Neural cell (in vitro differentiated cells): ENCODE measurements around the gene MXRA8. TPM values are rescaled to one million over a fixed set of nuclear protein-coding genes. Genes with fewer than 3 reads are reported as not detected.

ENCODE experiments used
- H2AFZ ChIP-seq: fragments of 200-600, 300-800 bp; sonication (generic), shearing (Covaris generic); 2 replicates; pipeline ENCODE4 v1.6.0; 2014; ENCODE audit warnings: low read depth, mild to moderate bottlenecking, antibody characterized with exemption, low read length, moderate library complexity
- H3F3A ChIP-seq: fragments of 200-600 bp; shearing (Covaris generic); 2 replicates; pipeline ENCODE4 v1.6.1; 2016; ENCODE audit warnings: mild to moderate bottlenecking, moderate library complexity, mixed read lengths, antibody characterized with exemption, low read length; ENCODE audit not compliant: insufficient read depth, poor library complexity, severe bottlenecking
- H3K27ac ChIP-seq: fragments of 200-600, 300-800 bp; sonication (generic), shearing (Covaris generic); 2 replicates; pipeline ENCODE4 v1.5.1; 2014; ENCODE audit warnings: mild to moderate bottlenecking, low read length, moderate library complexity
- H3K27me3 ChIP-seq: fragments of 300-800, 200-600 bp; sonication (generic), shearing (Covaris generic); 2 replicates; pipeline ENCODE4 v1.6.0; 2014; ENCODE audit warnings: mild to moderate bottlenecking, low read depth, low read length, moderate library complexity; ENCODE audit not compliant: insufficient read depth
- H3K36me3 ChIP-seq: fragments of 300-800, 200-600 bp; sonication (generic), shearing (Covaris generic); 2 replicates; pipeline ENCODE4 v1.5.1; 2014; ENCODE audit warnings: mild to moderate bottlenecking, antibody characterized with exemption, low read length, moderate library complexity; ENCODE audit not compliant: insufficient read depth
- H3K4me2 ChIP-seq: fragments of 300-800, 200-600 bp; sonication (generic), shearing (Covaris generic); 2 replicates; pipeline ENCODE4 v1.6.0; 2014; ENCODE audit warnings: mild to moderate bottlenecking, low read length
- H3K4me3 ChIP-seq: fragments of 300-800, 200-600 bp; sonication (generic), shearing (Covaris generic); 2 replicates; pipeline ENCODE4 v1.5.1; 2014; ENCODE audit warnings: mild to moderate bottlenecking, low read length, moderate library complexity
- H3K79me2 ChIP-seq: fragments of 200-600 bp; shearing (Covaris generic); replicated peaks from 2 replicates; pipeline ENCODE4 v1.6.0; 2014; ENCODE audit warnings: mild to moderate bottlenecking, low read length, moderate library complexity; ENCODE audit not compliant: insufficient read depth
- H3K9ac ChIP-seq: fragments of 300-800, 200-600 bp; sonication (generic), shearing (Covaris generic); 2 replicates; pipeline ENCODE4 v1.6.1; 2016; ENCODE audit warnings: mild to moderate bottlenecking, low read length, mixed read lengths
- H3K9me2 ChIP-seq: fragments of 200-600 bp; shearing (Covaris generic); 2 replicates; pipeline ENCODE4 v1.6.1; 2016; ENCODE audit warnings: mild to moderate bottlenecking, low read length, mixed read lengths; ENCODE audit not compliant: insufficient read depth
- H3K9me3 ChIP-seq: fragments of 200-600, 300-800 bp; sonication (generic), shearing (Covaris generic); 2 replicates; pipeline ENCODE4 v1.6.1; 2016; ENCODE audit warnings: mild to moderate bottlenecking, mixed run types, low read length, moderate library complexity, mixed read lengths
- H4K20me1 ChIP-seq: fragments of 200-600 bp; shearing (Covaris generic); 2 replicates; pipeline ENCODE4 v1.6.1; 2016; ENCODE audit warnings: mild to moderate bottlenecking, mixed run types; ENCODE audit not compliant: insufficient read depth
- EP300 ChIP-seq: fragments of 450-650 bp; conservative IDR thresholded peaks from 2 replicates; pipeline ENCODE4 v1.6.1; 2014; ENCODE audit warnings: antibody characterized with exemption, mild to moderate bottlenecking, moderate library complexity; ENCODE audit not compliant: poor library complexity, severe bottlenecking
- EZH2 ChIP-seq: fragments of 200-600, 300-800 bp; shearing (Covaris generic), sonication (generic); IDR thresholded peaks from 2 replicates; pipeline ENCODE4 v1.6.1; 2014; ENCODE audit warnings: antibody characterized with exemption, low read length, borderline replicate concordance, mild to moderate bottlenecking; ENCODE audit not compliant: insufficient read depth, poor library complexity, severe bottlenecking
- MXI1 ChIP-seq: fragments of 450-650 bp; conservative IDR thresholded peaks from 2 replicates; pipeline ENCODE4 v1.6.1; 2014; ENCODE audit warnings: antibody characterized with exemption, mild to moderate bottlenecking; ENCODE audit not compliant: poor library complexity, severe bottlenecking
- POLR2AphosphoS5 ChIP-seq: IDR thresholded peaks from 2 replicates; pipeline ENCODE4 v1.6.1; 2012
- RAD21 ChIP-seq: fragments of 450-650 bp; conservative IDR thresholded peaks from 2 replicates; pipeline ENCODE4 v1.6.1; 2014; ENCODE audit warnings: antibody characterized with exemption, mild to moderate bottlenecking, moderate library complexity
- SMC3 ChIP-seq: fragments of 450-650 bp; conservative IDR thresholded peaks from 2 replicates; pipeline ENCODE4 v1.6.1; 2014; ENCODE audit warnings: antibody characterized with exemption, mild to moderate bottlenecking, moderate library complexity; ENCODE audit not compliant: poor library complexity
- TAF1 ChIP-seq: IDR thresholded peaks from 2 replicates; pipeline ENCODE4 v1.6.1; 2012; ENCODE audit warnings: low read depth
- polyA plus RNA-seq: library from polyadenylated mRNA; depleted of rRNA; stranded (reverse); fragments of >200 nt; gene quantifications from 2 replicates; pipeline ENCODE4 v1.2.3, GENCODE V29; 2014
- TF ChIP-seq, protein P1 (sequence below): IDR thresholded peaks from 2 replicates; pipeline ENCODE4 v1.6.1; 2012; ENCODE audit warnings: borderline replicate concordance
- TF ChIP-seq, protein P2 (sequence below): fragments of 450-650 bp; IDR thresholded peaks from 2 replicates; pipeline ENCODE4 v1.5.1; 2014; ENCODE audit warnings: antibody characterized with exemption, mild to moderate bottlenecking, moderate library complexity; ENCODE audit not compliant: poor library complexity, severe bottlenecking

The MXRA8 gene
- polyA plus RNA-seq, 1 donor from 2014 or later = 1.7 TPM

DNA sequence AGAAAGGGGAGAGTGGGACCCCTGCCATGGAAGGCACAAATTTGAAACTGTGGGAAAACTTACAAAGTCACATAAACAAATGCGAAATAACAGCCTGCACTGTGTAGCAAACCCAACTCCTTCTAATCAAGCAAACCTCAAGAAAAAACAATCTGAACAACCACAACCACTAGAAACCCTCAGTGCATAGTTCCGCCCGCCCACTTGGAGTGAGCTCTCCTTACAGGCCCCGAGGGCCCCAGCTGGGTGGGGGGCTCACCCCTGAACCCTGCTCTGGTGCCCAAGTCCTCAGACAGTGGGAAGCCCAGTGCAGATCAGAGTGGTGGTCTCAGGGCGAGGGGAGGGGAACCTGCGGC is 931 bp upstream of the MXRA8 start:
- Histone ChIP-seq H3K4me2 (no peak overlapping the region), H3K27ac (no peak overlapping the region), H2AFZ (no peak overlapping the region), H3F3A (no peaks in the 10 kb centered on the region), H3K9me2 (no peaks in the 10 kb centered on the region), H3K36me3 (no peaks in the 10 kb centered on the region), H3K27me3 (peaks cover 10% of the 10 kb centered on the region), H3K79me2 (no peaks in the 10 kb centered on the region), H3K9ac (no peak overlapping the region), H4K20me1 (no peaks in the 10 kb centered on the region), H3K4me3 (no peak overlapping the region), H3K9me3 (no peaks in the 10 kb centered on the region)
- no peak for TF ChIP-seq RAD21
- TF ChIP-seq EP300 = no peak
- TF ChIP-seq POLR2AphosphoS5 = no peak
- TF ChIP-seq EZH2 = no peak
- no peak for TF ChIP-seq MXI1
- no peak for TF ChIP-seq TAF1
- TF ChIP-seq, protein P1, sequence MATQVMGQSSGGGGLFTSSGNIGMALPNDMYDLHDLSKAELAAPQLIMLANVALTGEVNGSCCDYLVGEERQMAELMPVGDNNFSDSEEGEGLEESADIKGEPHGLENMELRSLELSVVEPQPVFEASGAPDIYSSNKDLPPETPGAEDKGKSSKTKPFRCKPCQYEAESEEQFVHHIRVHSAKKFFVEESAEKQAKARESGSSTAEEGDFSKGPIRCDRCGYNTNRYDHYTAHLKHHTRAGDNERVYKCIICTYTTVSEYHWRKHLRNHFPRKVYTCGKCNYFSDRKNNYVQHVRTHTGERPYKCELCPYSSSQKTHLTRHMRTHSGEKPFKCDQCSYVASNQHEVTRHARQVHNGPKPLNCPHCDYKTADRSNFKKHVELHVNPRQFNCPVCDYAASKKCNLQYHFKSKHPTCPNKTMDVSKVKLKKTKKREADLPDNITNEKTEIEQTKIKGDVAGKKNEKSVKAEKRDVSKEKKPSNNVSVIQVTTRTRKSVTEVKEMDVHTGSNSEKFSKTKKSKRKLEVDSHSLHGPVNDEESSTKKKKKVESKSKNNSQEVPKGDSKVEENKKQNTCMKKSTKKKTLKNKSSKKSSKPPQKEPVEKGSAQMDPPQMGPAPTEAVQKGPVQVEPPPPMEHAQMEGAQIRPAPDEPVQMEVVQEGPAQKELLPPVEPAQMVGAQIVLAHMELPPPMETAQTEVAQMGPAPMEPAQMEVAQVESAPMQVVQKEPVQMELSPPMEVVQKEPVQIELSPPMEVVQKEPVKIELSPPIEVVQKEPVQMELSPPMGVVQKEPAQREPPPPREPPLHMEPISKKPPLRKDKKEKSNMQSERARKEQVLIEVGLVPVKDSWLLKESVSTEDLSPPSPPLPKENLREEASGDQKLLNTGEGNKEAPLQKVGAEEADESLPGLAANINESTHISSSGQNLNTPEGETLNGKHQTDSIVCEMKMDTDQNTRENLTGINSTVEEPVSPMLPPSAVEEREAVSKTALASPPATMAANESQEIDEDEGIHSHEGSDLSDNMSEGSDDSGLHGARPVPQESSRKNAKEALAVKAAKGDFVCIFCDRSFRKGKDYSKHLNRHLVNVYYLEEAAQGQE = no peak
- no peak for TF ChIP-seq SMC3
- TF ChIP-seq, protein P2, sequence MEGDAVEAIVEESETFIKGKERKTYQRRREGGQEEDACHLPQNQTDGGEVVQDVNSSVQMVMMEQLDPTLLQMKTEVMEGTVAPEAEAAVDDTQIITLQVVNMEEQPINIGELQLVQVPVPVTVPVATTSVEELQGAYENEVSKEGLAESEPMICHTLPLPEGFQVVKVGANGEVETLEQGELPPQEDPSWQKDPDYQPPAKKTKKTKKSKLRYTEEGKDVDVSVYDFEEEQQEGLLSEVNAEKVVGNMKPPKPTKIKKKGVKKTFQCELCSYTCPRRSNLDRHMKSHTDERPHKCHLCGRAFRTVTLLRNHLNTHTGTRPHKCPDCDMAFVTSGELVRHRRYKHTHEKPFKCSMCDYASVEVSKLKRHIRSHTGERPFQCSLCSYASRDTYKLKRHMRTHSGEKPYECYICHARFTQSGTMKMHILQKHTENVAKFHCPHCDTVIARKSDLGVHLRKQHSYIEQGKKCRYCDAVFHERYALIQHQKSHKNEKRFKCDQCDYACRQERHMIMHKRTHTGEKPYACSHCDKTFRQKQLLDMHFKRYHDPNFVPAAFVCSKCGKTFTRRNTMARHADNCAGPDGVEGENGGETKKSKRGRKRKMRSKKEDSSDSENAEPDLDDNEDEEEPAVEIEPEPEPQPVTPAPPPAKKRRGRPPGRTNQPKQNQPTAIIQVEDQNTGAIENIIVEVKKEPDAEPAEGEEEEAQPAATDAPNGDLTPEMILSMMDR = no peak

DNA sequence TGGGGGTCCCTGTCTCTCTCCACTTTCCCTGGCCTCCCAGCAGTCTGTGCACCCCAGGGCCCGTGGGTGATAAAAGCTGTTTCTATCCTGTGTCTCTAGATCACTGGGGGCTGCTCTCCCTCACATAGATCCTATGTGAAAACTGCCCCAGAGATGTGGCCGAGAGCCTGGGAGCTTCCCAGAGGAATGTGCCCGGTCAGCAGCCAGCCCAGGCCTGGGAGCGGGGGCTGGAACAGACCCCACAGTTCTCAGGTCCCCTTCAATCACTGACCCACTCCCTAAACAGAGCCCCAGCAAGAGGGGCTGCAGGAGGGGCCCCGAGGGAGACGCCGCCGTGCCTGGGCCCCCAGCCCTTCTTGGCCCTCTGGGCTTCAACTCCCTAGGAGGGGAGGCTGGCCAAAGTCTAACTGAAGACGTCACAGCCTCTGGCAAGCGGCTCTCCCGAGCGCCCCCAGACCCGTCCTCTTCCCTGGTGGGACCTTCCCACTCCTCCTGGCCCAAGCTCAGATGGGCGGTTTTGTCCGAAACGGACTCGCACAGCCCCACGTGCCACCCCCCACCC is 403 bp downstream of the MXRA8 start:
- Histone ChIP-seq H3K36me3 (no peaks in the 10 kb centered on the region), H2AFZ (no peak overlapping the region), H3K9ac (no peak overlapping the region), H3K27ac (no peak overlapping the region), H3F3A (no peaks in the 10 kb centered on the region), H3K9me3 (no peaks in the 10 kb centered on the region), H4K20me1 (no peaks in the 10 kb centered on the region), H3K27me3 (peaks cover 24% of the 10 kb centered on the region), H3K79me2 (no peaks in the 10 kb centered on the region), H3K4me2 (no peak overlapping the region), H3K9me2 (no peaks in the 10 kb centered on the region), H3K4me3 (no peak overlapping the region)
- TF ChIP-seq RAD21 (no peak), EZH2 (no peak), SMC3 (no peak), TAF1 (no peak), POLR2AphosphoS5 (no peak), EP300 (no peak), MXI1 (no peak)
- TF ChIP-seq, protein P2 = no peak
- TF ChIP-seq, protein P1 = no peak
